ENCODE data around the gene GTF2F2. TPM values are rescaled to one million over a fixed set of nuclear protein-coding genes. Genes with fewer than 3 reads are reported as not detected.

The GTF2F2 gene
- total RNA-seq, 2 experiments from 2014 or later: 20.1 to 25.1 TPM

DNA sequence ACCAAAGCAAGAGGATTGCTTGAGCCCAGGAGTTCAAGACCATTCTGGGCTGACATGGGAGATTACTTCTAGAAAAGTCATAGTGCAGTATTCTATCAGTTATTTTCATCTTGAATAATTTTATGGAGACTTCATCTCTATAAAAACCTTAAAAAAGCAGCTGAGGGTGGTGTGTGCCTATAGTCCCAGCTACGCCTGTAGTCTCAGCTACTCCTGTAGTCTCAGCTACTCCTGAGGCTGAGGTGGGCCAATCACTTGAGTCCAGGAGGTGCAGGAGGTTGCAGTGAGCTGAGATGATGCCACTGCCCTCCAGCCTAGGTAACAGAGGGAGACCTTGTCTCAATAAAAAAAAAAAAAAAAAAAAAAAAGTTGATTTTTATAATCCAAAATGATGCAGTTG, 102.6 kb downstream of the GTF2F2 start:
- Histone ChIP-seq H2AFZ (ENCODE audit: low read length) (no peak overlapping the region), H3K79me2 (ENCODE audit: insufficient read depth, low read depth, low read length) (no peaks in the 10 kb centered on the region), H3K27ac (ENCODE audit: low read depth, low read length, poor library complexity, severe bottlenecking) (no peak overlapping the region), H3K9me3 (ENCODE audit: low read length) (no peaks in the 10 kb centered on the region), H3K4me2 (ENCODE audit: low read length) (no peak overlapping the region), H3K9me2 (ENCODE audit: insufficient read depth, low read length) (no peaks in the 10 kb centered on the region), H4K20me1 (ENCODE audit: insufficient read depth, low read length) (no peaks in the 10 kb centered on the region), H3K4me1 (ENCODE audit: insufficient read depth, low read length, poor library complexity, severe bottlenecking) (no peaks in the 10 kb centered on the region), H3K36me3 (ENCODE audit: insufficient read depth, low read length) (no peaks in the 10 kb centered on the region), H3K4me3 (ENCODE audit: low read depth, low read length, poor library complexity, severe bottlenecking) (no peak overlapping the region)
- DNase-seq (ENCODE audit: low spot score): no peak
- no TSS peak for BruUV-seq (replicated peaks)
- intact Hi-C loops (cut with micrococcal nuclease; ENCODE audit: unreplicated experiment): no loop called here
- POLR2A ChIA-PET: interaction anchor here (0.6 to 1.1 kb wide), 2 partner anchors 144 to 788 kb away, joined by 3 to 4 read pairs; no protein-coding TSS in a partner anchor
- CTCF ChIA-PET (ENCODE audit: unreplicated experiment): no interaction called here
- TF ChIP-seq, protein P1, sequence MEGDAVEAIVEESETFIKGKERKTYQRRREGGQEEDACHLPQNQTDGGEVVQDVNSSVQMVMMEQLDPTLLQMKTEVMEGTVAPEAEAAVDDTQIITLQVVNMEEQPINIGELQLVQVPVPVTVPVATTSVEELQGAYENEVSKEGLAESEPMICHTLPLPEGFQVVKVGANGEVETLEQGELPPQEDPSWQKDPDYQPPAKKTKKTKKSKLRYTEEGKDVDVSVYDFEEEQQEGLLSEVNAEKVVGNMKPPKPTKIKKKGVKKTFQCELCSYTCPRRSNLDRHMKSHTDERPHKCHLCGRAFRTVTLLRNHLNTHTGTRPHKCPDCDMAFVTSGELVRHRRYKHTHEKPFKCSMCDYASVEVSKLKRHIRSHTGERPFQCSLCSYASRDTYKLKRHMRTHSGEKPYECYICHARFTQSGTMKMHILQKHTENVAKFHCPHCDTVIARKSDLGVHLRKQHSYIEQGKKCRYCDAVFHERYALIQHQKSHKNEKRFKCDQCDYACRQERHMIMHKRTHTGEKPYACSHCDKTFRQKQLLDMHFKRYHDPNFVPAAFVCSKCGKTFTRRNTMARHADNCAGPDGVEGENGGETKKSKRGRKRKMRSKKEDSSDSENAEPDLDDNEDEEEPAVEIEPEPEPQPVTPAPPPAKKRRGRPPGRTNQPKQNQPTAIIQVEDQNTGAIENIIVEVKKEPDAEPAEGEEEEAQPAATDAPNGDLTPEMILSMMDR (conservative IDR thresholded peaks at IDR 0.05; ENCODE audit: low read length): no peak
- no peak for TF ChIP-seq EZH2phosphoT487 (IDR thresholded peaks at IDR 0.05; ENCODE audit: borderline replicate concordance, low read depth, low read length)

DNA sequence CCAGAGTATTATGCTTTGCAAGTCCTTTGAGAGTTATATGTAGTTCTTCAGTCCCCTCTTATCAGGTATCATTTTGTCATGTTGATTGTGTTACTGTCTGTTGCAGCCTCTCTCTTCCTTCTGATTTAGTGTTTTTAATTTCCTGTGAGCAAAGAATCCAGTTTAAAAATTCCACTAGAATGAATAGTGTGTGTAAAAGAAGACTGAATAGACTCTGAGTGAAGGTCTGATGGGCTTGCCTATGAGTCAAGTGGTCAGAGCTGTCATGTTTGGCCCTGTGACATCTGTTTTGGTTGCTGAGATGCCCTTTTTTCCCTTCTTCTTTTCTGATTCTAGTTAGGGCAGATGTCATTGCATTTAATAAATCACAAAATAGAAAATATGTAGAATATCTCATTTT, 103.9 kb downstream of the GTF2F2 start:
- CTCF ChIA-PET (ENCODE audit: unreplicated experiment): no interaction called here
- Histone ChIP-seq H3K4me2 (ENCODE audit: low read length) (no peak overlapping the region), H3K9me3 (ENCODE audit: low read length) (no peaks in the 10 kb centered on the region), H3K9me2 (ENCODE audit: insufficient read depth, low read length) (no peaks in the 10 kb centered on the region), H3K4me1 (ENCODE audit: insufficient read depth, low read length, poor library complexity, severe bottlenecking) (no peaks in the 10 kb centered on the region), H3K27ac (ENCODE audit: low read depth, low read length, poor library complexity, severe bottlenecking) (no peak overlapping the region), H2AFZ (ENCODE audit: low read length) (no peak overlapping the region), H3K36me3 (ENCODE audit: insufficient read depth, low read length) (no peaks in the 10 kb centered on the region), H4K20me1 (ENCODE audit: insufficient read depth, low read length) (no peaks in the 10 kb centered on the region), H3K79me2 (ENCODE audit: insufficient read depth, low read depth, low read length) (no peaks in the 10 kb centered on the region), H3K4me3 (ENCODE audit: low read depth, low read length, poor library complexity, severe bottlenecking) (no peak overlapping the region)
- DNase-seq (ENCODE audit: low spot score): no peak
- intact Hi-C loops (cut with micrococcal nuclease; ENCODE audit: unreplicated experiment): no loop called here
- no TSS peak for BruUV-seq (replicated peaks)
- POLR2A ChIA-PET: interaction anchor here (0.6 kb wide), 1 partner anchor 18 kb away, joined by 3 read pairs; no protein-coding TSS in a partner anchor
- TF ChIP-seq, protein P1 (conservative IDR thresholded peaks at IDR 0.05; ENCODE audit: low read length): no peak
- no peak for TF ChIP-seq EZH2phosphoT487 (IDR thresholded peaks at IDR 0.05; ENCODE audit: borderline replicate concordance, low read depth, low read length)

DNA sequence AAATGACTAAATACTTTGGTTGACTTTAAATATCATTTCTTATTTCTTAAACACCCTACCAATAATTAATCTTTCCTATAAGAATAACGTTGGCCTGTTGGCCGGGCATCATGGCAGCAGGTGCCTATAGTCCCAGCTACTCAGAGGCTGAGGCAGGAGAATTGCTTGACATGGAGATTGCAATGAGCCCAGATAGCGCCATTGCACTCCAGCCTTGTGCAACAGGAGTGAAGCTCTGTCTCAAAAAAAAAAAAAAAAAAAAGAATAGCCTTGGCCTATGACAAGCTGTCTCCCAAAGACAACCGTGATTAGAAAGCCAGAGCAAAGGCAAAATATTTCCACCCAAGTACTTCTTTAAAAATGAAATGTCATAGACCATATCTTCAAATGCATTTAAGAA, 105.1 kb downstream of the GTF2F2 start:
- H3K4me2 ChIP-seq (ENCODE audit: low read length): no peak overlapping the region
- no peaks in the 10 kb centered on the region for H4K20me1 ChIP-seq (ENCODE audit: insufficient read depth, low read length)
- BruUV-seq (replicated peaks): no TSS peak
- H3K79me2 ChIP-seq (ENCODE audit: insufficient read depth, low read depth, low read length): no peaks in the 10 kb centered on the region
- no peak overlapping the region for H3K4me3 ChIP-seq (ENCODE audit: low read depth, low read length, poor library complexity, severe bottlenecking)
- no peak overlapping the region for H3K27ac ChIP-seq (ENCODE audit: low read depth, low read length, poor library complexity, severe bottlenecking)
- intact Hi-C loops (cut with micrococcal nuclease; ENCODE audit: unreplicated experiment): no loop called here
- ChIA-PET CTCF (ENCODE audit: unreplicated experiment) (no interaction called here), POLR2A (interaction anchor here (0.7 to 1.5 kb wide), 4 partner anchors 14 to 79 kb away, joined by 3 to 4 read pairs (median 3); no protein-coding TSS in a partner anchor)
- H3K9me2 ChIP-seq (ENCODE audit: insufficient read depth, low read length): no peaks in the 10 kb centered on the region
- no peaks in the 10 kb centered on the region for H3K9me3 ChIP-seq (ENCODE audit: low read length)
- no peaks in the 10 kb centered on the region for H3K4me1 ChIP-seq (ENCODE audit: insufficient read depth, low read length, poor library complexity, severe bottlenecking)
- no peak for DNase-seq (ENCODE audit: low spot score)
- TF ChIP-seq, protein P1 (conservative IDR thresholded peaks at IDR 0.05; ENCODE audit: low read length): no peak
- TF ChIP-seq EZH2phosphoT487 (IDR thresholded peaks at IDR 0.05; ENCODE audit: borderline replicate concordance, low read depth, low read length): no peak
- no peak overlapping the region for H2AFZ ChIP-seq (ENCODE audit: low read length)
- H3K36me3 ChIP-seq (ENCODE audit: insufficient read depth, low read length): no peaks in the 10 kb centered on the region
